GM12891 (cell line): Measurements from ENCODE around the gene BACH2.

Source experiments
- DNase-seq: peaks from one replicate; pipeline ENCODE4 v3.0.0; 2011; ENCODE audit warnings: low spot score; ENCODE audit not compliant: insufficient read length
- FAIRE-seq: peaks from 2 replicates; lab custom pipeline; 2011; peaks lifted over from hg19 to GRCh38; lab: Jason Lieb, UNC
- PAX5 ChIP-seq: IDR thresholded peaks from 2 replicates; pipeline ENCODE4 v1.6.1; 2011; ENCODE audit warnings: low read length, moderate library complexity, mild to moderate bottlenecking; ENCODE audit not compliant: insufficient read depth, severe bottlenecking
- POLR2A ChIP-seq: IDR thresholded peaks from 2 replicates; pipeline ENCODE4 v1.6.1; 2011; ENCODE audit warnings: low read depth, low read length, control low read depth
- POLR2AphosphoS5 ChIP-seq: IDR thresholded peaks from 2 replicates; pipeline ENCODE4 v1.6.1; 2011; ENCODE audit warnings: low read depth, low read length, control low read depth
- POU2F2 ChIP-seq: IDR thresholded peaks from 2 replicates; pipeline ENCODE4 v1.6.1; 2011; ENCODE audit warnings: low read depth, mild to moderate bottlenecking, control low read depth, low read length, moderate library complexity
- SPI1 ChIP-seq: IDR thresholded peaks from 2 replicates; pipeline ENCODE4 v1.6.1; 2011; ENCODE audit warnings: low read depth, low read length, control low read depth
- TAF1 ChIP-seq: IDR thresholded peaks from 2 replicates; pipeline ENCODE4 v1.6.1; 2011; ENCODE audit warnings: low read depth, low read length, control low read depth

Gene BACH2

GRCh38 chr6:89930789-89931188, 365.9 kb downstream of the BACH2 start:
- no peak for FAIRE-seq
- TF ChIP-seq POU2F2 (no peak), POLR2AphosphoS5 (no peak), PAX5 (no peak)
- no peak for DNase-seq

- no peak for FAIRE-seq
These were observed 368.0 kb downstream of the BACH2 start for GRCh38 chr6:89928604-89929003.

GRCh38 chr6:89927791-89928550, 368.7 kb downstream of the BACH2 start:
- TF ChIP-seq POLR2AphosphoS5 (no peak), SPI1 (no peak)
- no peak for FAIRE-seq
- DNase-seq, result no peak

More at GRCh38 chr6:89928604-89929003, 368.0 kb downstream of the BACH2 start:
- DNase-seq, result no peak
- TF ChIP-seq PAX5, result no peak
- no peak for TF ChIP-seq SPI1
- no peak for TF ChIP-seq POLR2AphosphoS5
- no peak for TF ChIP-seq POLR2A
- no peak for TF ChIP-seq POU2F2
- TF ChIP-seq TAF1, result no peak

- DNase-seq, result no peak
- FAIRE-seq, result no peak
- TF ChIP-seq SPI1 (no peak), POLR2A (no peak), POU2F2 (no peak), POLR2AphosphoS5 (no peak), TAF1 (no peak), PAX5 (no peak)
These were observed 369.4 kb downstream of the BACH2 start for GRCh38 chr6:89927264-89927663.

GRCh38 chr6:89925826-89926225, 370.8 kb downstream of the BACH2 start:
- no peak for DNase-seq
- FAIRE-seq, result no peak
- TF ChIP-seq TAF1 (no peak), POU2F2 (no peak), POLR2AphosphoS5 (no peak), SPI1 (no peak), POLR2A (no peak), PAX5 (no peak)

GRCh38 chr6:89924231-89924630, 372.4 kb downstream of the BACH2 start:
- FAIRE-seq, result no peak
- TF ChIP-seq POLR2AphosphoS5 (no peak), POU2F2 (no peak), TAF1 (no peak), PAX5 (no peak), POLR2A (no peak), SPI1 (no peak)
- no peak for DNase-seq

GRCh38 chr6:89921691-89922090, 375.0 kb downstream of the BACH2 start:
- FAIRE-seq, result no peak
- TF ChIP-seq POLR2A, result no peak
- no peak for TF ChIP-seq POLR2AphosphoS5
- no peak for TF ChIP-seq SPI1
- no peak for TF ChIP-seq TAF1
- TF ChIP-seq POU2F2, result no peak
- TF ChIP-seq PAX5, result no peak
- no peak for DNase-seq

GRCh38 chr6:89921197-89921596, 375.4 kb downstream of the BACH2 start:
- FAIRE-seq (no peak), DNase-seq (no peak)
- no peak for TF ChIP-seq TAF1
- no peak for TF ChIP-seq POLR2A
- no peak for TF ChIP-seq SPI1
- TF ChIP-seq POLR2AphosphoS5, result no peak
- TF ChIP-seq PAX5, result no peak
- TF ChIP-seq POU2F2, result no peak

GRCh38 chr6:89917801-89918366, 378.8 kb downstream of the BACH2 start:
- TF ChIP-seq TAF1 (no peak), POLR2AphosphoS5 (no peak), PAX5 (no peak), POU2F2 (no peak), SPI1 (no peak), POLR2A (no peak)
- no peak for DNase-seq
- no peak for FAIRE-seq

GRCh38 chr6:89917216-89917615, 379.4 kb downstream of the BACH2 start:
- no peak for TF ChIP-seq TAF1
- TF ChIP-seq POLR2A, result no peak
- no peak for TF ChIP-seq SPI1
- no peak for TF ChIP-seq PAX5
- no peak for TF ChIP-seq POU2F2
- no peak for TF ChIP-seq POLR2AphosphoS5
- FAIRE-seq (no peak), DNase-seq (no peak)

GRCh38 chr6:89916136-89916920, 380.3 kb downstream of the BACH2 start:
- TF ChIP-seq POU2F2 (no peak), TAF1 (no peak), PAX5 (no peak), POLR2A (no peak), POLR2AphosphoS5 (no peak), SPI1 (no peak)
- FAIRE-seq, result no peak

More at GRCh38 chr6:89916136-89916920, 380.3 kb downstream of the BACH2 start:
- DNase-seq, result no peak
